PC-3 (cell line): ENCODE results near the gene ASTN2. TPM values are rescaled to one million over a fixed set of nuclear protein-coding genes. Genes with fewer than 3 reads are reported as not detected.

Experiments used
- ATAC-seq: fragments of 200-7000 bp; cut with Tn5 transposase; 2 replicates; pipeline ENCODE4 v1.9.1; 2020; ENCODE audit warnings: mild to moderate bottlenecking, moderate library complexity
- BruUV-seq: library from RNA; stranded (reverse); fragments of 400-500 nt; replicated peaks from 2 replicates; lab custom pipeline; 2021; lab: Mats Ljungman, UMichigan
- CTCF ChIA-PET: fragments of 300-600 bp; sonication (Branson Sonifier 250); formaldehyde crosslinking; loops from one replicate; lab custom pipeline; 2022; ENCODE audit warnings: antibody characterized with exemption; lab: Charles Lee
- POLR2A ChIA-PET: fragments of 300-600 bp; sonication (Branson Sonifier 250); formaldehyde crosslinking; loops from one replicate; lab custom pipeline; 2022; ENCODE audit warnings: antibody characterized with exemption; ENCODE audit not compliant: unreplicated experiment; lab: Charles Lee
- DNase-seq: peaks from one replicate; pipeline ENCODE4 v3.0.0-alpha.2; 2015
- H2AFZ ChIP-seq: fragments of 300-600 bp; sonication (generic); 2 replicates; pipeline ENCODE4 v1.6.0; 2016; ENCODE audit warnings: antibody characterized with exemption, low read length
- H3F3A ChIP-seq: fragments of 300-600 bp; sonication (generic); one replicate; pipeline ENCODE4 v1.6.0; 2017; ENCODE audit warnings: antibody characterized with exemption, low read length, control low read depth, mild to moderate bottlenecking; ENCODE audit not compliant: unreplicated experiment
- H3K27ac ChIP-seq: fragments of 300-600 bp; sonication (generic); 2 replicates; pipeline ENCODE4 v1.5.1; 2016; ENCODE audit warnings: mild to moderate bottlenecking, low read length
- H3K27me3 ChIP-seq: fragments of 300-600 bp; sonication (generic); 2 replicates; pipeline ENCODE4 v1.6.1; 2016; ENCODE audit warnings: low read length, mixed read lengths
- H3K36me3 ChIP-seq: fragments of 300-600 bp; sonication (generic); 2 replicates; pipeline ENCODE4 v1.6.1; 2016; ENCODE audit warnings: low read depth, mixed run types, low read length, mixed read lengths
- H3K4me1 ChIP-seq: fragments of 300-600 bp; sonication (generic); 2 replicates; pipeline ENCODE4 v1.5.1; 2016; ENCODE audit warnings: low read length; ENCODE audit not compliant: insufficient read depth
- H3K4me2 ChIP-seq: fragments of 300-600 bp; sonication (generic); 2 replicates; pipeline ENCODE4 v1.6.0; 2016; ENCODE audit warnings: low read length
- H3K4me3 ChIP-seq: fragments of 300-600 bp; sonication (generic); 2 replicates; pipeline ENCODE4 v1.5.1; 2016; ENCODE audit warnings: mild to moderate bottlenecking, low read length, mixed read lengths
- H3K79me2 ChIP-seq: fragments of 300-600 bp; sonication (generic); 2 replicates; pipeline ENCODE4 v1.6.1; 2017; ENCODE audit warnings: low read length, mixed read lengths
- H3K9ac ChIP-seq: fragments of 300-600 bp; sonication (generic); 2 replicates; pipeline ENCODE4 v1.6.0; 2016; ENCODE audit warnings: mild to moderate bottlenecking, low read length
- H3K9me2 ChIP-seq: fragments of 300-600 bp; sonication (generic); replicated peaks from 2 replicates; pipeline ENCODE4 v1.6.1; 2016; ENCODE audit warnings: mixed run types, low read length, mixed read lengths
- H3K9me3 ChIP-seq: fragments of 300-600 bp; sonication (generic); 2 replicates; pipeline ENCODE4 v1.6.1; 2016; ENCODE audit warnings: low read length, mixed read lengths
- H4K20me1 ChIP-seq: fragments of 300-600 bp; sonication (generic); 2 replicates; pipeline ENCODE4 v1.6.1; 2016; ENCODE audit warnings: low read length, mixed read lengths
- EZH2 ChIP-seq: fragments of 300-600 bp; sonication (generic); IDR thresholded peaks from one replicate; pipeline ENCODE4 v1.6.1; 2017; ENCODE audit warnings: antibody characterized with exemption, mild to moderate bottlenecking, low read length; ENCODE audit not compliant: unreplicated experiment
- EZH2phosphoT487 ChIP-seq: fragments of 300-600 bp; sonication (generic); IDR thresholded peaks from 2 replicates; pipeline ENCODE4 v1.6.1; 2018; ENCODE audit warnings: mild to moderate bottlenecking, antibody characterized with exemption, low read length, borderline replicate concordance
- intact Hi-C: fragments of 100-400 bp; cut with micrococcal nuclease; formaldehyde crosslinking; loops from 2 replicates; pipeline ENCODE4 v1.9.0; 2023
- total RNA-seq: library from RNA; depleted of rRNA; stranded (reverse); fragments of >200 nt; gene quantifications from 2 replicates; pipeline ENCODE4 v1.2.3, GENCODE V29; 2014
- TF ChIP-seq, protein P1 (sequence below): fragments of 300-600 bp; sonication (generic); conservative IDR thresholded peaks from 2 replicates; pipeline ENCODE4 v1.5.1; 2017; ENCODE audit warnings: antibody characterized with exemption, low read depth, mild to moderate bottlenecking, low read length

ASTN2 gene
- total RNA-seq, 1 experiment from 2014 or later = 3.5 TPM

- ATAC-seq = no peak
- no peak overlapping the region for H3K4me3 ChIP-seq
- H3K9me2 ChIP-seq = no peaks in the 10 kb centered on the region
- no peak overlapping the region for H3K9ac ChIP-seq
- H3K27ac ChIP-seq = no peak overlapping the region
- no peaks in the 10 kb centered on the region for H3K9me3 ChIP-seq
- intact Hi-C loops = no loop called here
- H3F3A ChIP-seq = no peaks in the 10 kb centered on the region
- H3K36me3 ChIP-seq = no peaks in the 10 kb centered on the region
- BruUV-seq = no TSS peak
- no peaks in the 10 kb centered on the region for H3K79me2 ChIP-seq
- H3K4me2 ChIP-seq = no peak overlapping the region
- no peak for DNase-seq
- H3K4me1 ChIP-seq = no peaks in the 10 kb centered on the region
- H2AFZ ChIP-seq = no peak overlapping the region
- ChIA-PET POLR2A (no interaction called here), CTCF (no interaction called here)
- H4K20me1 ChIP-seq = no peaks in the 10 kb centered on the region
- no peak for TF ChIP-seq EZH2phosphoT487
- TF ChIP-seq EZH2 = no peak
- TF ChIP-seq, protein P1, sequence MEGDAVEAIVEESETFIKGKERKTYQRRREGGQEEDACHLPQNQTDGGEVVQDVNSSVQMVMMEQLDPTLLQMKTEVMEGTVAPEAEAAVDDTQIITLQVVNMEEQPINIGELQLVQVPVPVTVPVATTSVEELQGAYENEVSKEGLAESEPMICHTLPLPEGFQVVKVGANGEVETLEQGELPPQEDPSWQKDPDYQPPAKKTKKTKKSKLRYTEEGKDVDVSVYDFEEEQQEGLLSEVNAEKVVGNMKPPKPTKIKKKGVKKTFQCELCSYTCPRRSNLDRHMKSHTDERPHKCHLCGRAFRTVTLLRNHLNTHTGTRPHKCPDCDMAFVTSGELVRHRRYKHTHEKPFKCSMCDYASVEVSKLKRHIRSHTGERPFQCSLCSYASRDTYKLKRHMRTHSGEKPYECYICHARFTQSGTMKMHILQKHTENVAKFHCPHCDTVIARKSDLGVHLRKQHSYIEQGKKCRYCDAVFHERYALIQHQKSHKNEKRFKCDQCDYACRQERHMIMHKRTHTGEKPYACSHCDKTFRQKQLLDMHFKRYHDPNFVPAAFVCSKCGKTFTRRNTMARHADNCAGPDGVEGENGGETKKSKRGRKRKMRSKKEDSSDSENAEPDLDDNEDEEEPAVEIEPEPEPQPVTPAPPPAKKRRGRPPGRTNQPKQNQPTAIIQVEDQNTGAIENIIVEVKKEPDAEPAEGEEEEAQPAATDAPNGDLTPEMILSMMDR = no peak
- peaks cover 37% of the 10 kb centered on the region for H3K27me3 ChIP-seq
These were observed 1.3 kb downstream of the ASTN2 start for GRCh38 chr9:117413346-117414219.

- H3K27ac ChIP-seq = no peak overlapping the region
- H3K79me2 ChIP-seq = no peaks in the 10 kb centered on the region
- CTCF ChIA-PET = no interaction called here
- no TSS peak for BruUV-seq
- no peaks in the 10 kb centered on the region for H3K9me2 ChIP-seq
- no peaks in the 10 kb centered on the region for H3F3A ChIP-seq
- intact Hi-C loops = no loop called here
- H3K36me3 ChIP-seq = no peaks in the 10 kb centered on the region
- no peak overlapping the region for H3K4me2 ChIP-seq
- no peaks in the 10 kb centered on the region for H4K20me1 ChIP-seq
- H2AFZ ChIP-seq = no peak overlapping the region
- ATAC-seq = no peak
- POLR2A ChIA-PET = no interaction called here
- no peaks in the 10 kb centered on the region for H3K4me1 ChIP-seq
- peaks cover 37% of the 10 kb centered on the region for H3K27me3 ChIP-seq
- no peak overlapping the region for H3K4me3 ChIP-seq
- no peak for DNase-seq
- TF ChIP-seq, protein P1 = no peak
- no peak for TF ChIP-seq EZH2phosphoT487
- TF ChIP-seq EZH2 = no peak
- H3K9me3 ChIP-seq = no peaks in the 10 kb centered on the region
- H3K9ac ChIP-seq = no peak overlapping the region
These were observed 2.0 kb downstream of the ASTN2 start for GRCh38 chr9:117412841-117413240.
